A549 (cell line): ENCODE measurements around the gene PRR35.

Experiments used
- BHLHE40 ChIP-seq: IDR thresholded peaks from 2 replicates; pipeline ENCODE4 v1.6.1; 2012; ENCODE audit warnings: low read depth, low read length, inconsistent platforms
- CTCF ChIP-seq: fragments of >200 bp; sonication (Bioruptor Twin); formaldehyde crosslinking; IDR thresholded peaks from 3 replicates; pipeline ENCODE4 v1.5.1; 2016
- HDAC2 ChIP-seq: fragments of 200-600 bp; sonication (generic); IDR thresholded peaks from 2 replicates; pipeline ENCODE4 v1.6.1; 2016
- POLR2A ChIP-seq: IDR thresholded peaks from 2 replicates; pipeline ENCODE4 v1.6.1; 2012; ENCODE audit warnings: mild to moderate bottlenecking, low read length
- RCOR1 ChIP-seq: fragments of 150-350 bp; IDR thresholded peaks from 2 replicates; pipeline ENCODE4 v1.6.1; 2014; ENCODE audit warnings: antibody characterized with exemption, low read length, low read depth
- REST ChIP-seq: fragments of 200-600 bp; sonication (generic); IDR thresholded peaks from 2 replicates; pipeline ENCODE4 v1.6.1; 2016; ENCODE audit warnings: antibody characterized with exemption, mild to moderate bottlenecking, moderate library complexity
- RFX5 ChIP-seq: fragments of 450-650 bp; IDR thresholded peaks from 2 replicates; pipeline ENCODE4 v1.7.1; 2014; ENCODE audit warnings: antibody characterized with exemption, mild to moderate bottlenecking, moderate library complexity

- TF ChIP-seq CTCF (no peak), HDAC2 (no peak), RCOR1 (no peak), RFX5 (no peak), REST (no peak), BHLHE40 (no peak), POLR2A (no peak)
These were observed 31.8 kb downstream of the PRR35 start for GRCh38 chr16:591892-592517.
